Hepatocyte (in vitro differentiated cells): Measurements from ENCODE around the gene VSIG8. TPM values are rescaled to one million over a fixed set of nuclear protein-coding genes. Genes with fewer than 3 reads are reported as not detected.

Experiments
- DNase-seq: peaks from one replicate; pipeline ENCODE4 v3.0.0-alpha.2; 2016; ENCODE audit warnings: low spot score
- H2AFZ ChIP-seq: fragments of 200-600 bp; sonication (generic); 2 replicates; pipeline ENCODE4 v1.6.0; 2016; ENCODE audit warnings: antibody characterized with exemption, mild to moderate bottlenecking
- H3K27ac ChIP-seq: fragments of 200-600 bp; sonication (generic); 2 replicates; pipeline ENCODE4 v1.5.1; 2016; ENCODE audit warnings: mild to moderate bottlenecking
- H3K27me3 ChIP-seq: fragments of 200-600 bp; sonication (generic); 2 replicates; pipeline ENCODE4 v1.6.1; 2016
- H3K36me3 ChIP-seq: fragments of 200-600 bp; sonication (generic); replicated peaks from 2 replicates; pipeline ENCODE4 v1.5.1; 2016; ENCODE audit warnings: low read depth; ENCODE audit not compliant: insufficient read depth
- H3K4me1 ChIP-seq: fragments of 200-600 bp; sonication (generic); 2 replicates; pipeline ENCODE4 v1.5.1; 2016; ENCODE audit warnings: mild to moderate bottlenecking, moderate library complexity; ENCODE audit not compliant: insufficient read depth
- H3K4me2 ChIP-seq: fragments of 200-600 bp; sonication (generic); 2 replicates; pipeline ENCODE4 v1.6.0; 2016
- H3K4me3 ChIP-seq: fragments of 200-600 bp; sonication (generic); 2 replicates; pipeline ENCODE4 v1.5.1; 2016; ENCODE audit warnings: mild to moderate bottlenecking
- H3K79me2 ChIP-seq: fragments of 200-600 bp; sonication (generic); 2 replicates; pipeline ENCODE4 v1.6.0; 2017; ENCODE audit warnings: mild to moderate bottlenecking
- H3K9me2 ChIP-seq: fragments of 200-600 bp; sonication (generic); replicated peaks from 2 replicates; pipeline ENCODE4 v1.6.0; 2017; ENCODE audit warnings: mild to moderate bottlenecking; ENCODE audit not compliant: insufficient read depth
- H3K9me3 ChIP-seq: fragments of 200-600 bp; sonication (generic); 2 replicates; pipeline ENCODE4 v1.5.1; 2016; ENCODE audit warnings: low read depth, mild to moderate bottlenecking
- H4K20me1 ChIP-seq: fragments of 200-600 bp; sonication (generic); 2 replicates; pipeline ENCODE4 v1.6.0; 2016; ENCODE audit warnings: mild to moderate bottlenecking; ENCODE audit not compliant: insufficient read depth, poor library complexity, severe bottlenecking
- CTCF ChIP-seq: fragments of 200-600 bp; sonication (generic); IDR thresholded peaks from 2 replicates; pipeline ENCODE4 v1.5.1; 2016; ENCODE audit warnings: antibody characterized with exemption, mild to moderate bottlenecking; ENCODE audit not compliant: poor library complexity
- EZH2 ChIP-seq: fragments of 200-600 bp; sonication (generic); IDR thresholded peaks from 2 replicates; pipeline ENCODE4 v1.6.1; 2016; ENCODE audit warnings: antibody characterized with exemption, mild to moderate bottlenecking, borderline replicate concordance
- EZH2phosphoT487 ChIP-seq: fragments of 200-600 bp; sonication (generic); IDR thresholded peaks from one replicate; pipeline ENCODE4 v1.6.1; 2018; ENCODE audit warnings: antibody characterized with exemption, mild to moderate bottlenecking, low read depth, moderate library complexity; ENCODE audit not compliant: unreplicated experiment, severe bottlenecking
- WGBS: methylation state at CpG from one replicate; pipeline ENCODE4 v1.1.6; 2016; ENCODE audit warnings: low lambda C conversion rate; ENCODE audit errors: missing lambda C conversion rate; 5-methylcytosine and 5-hydroxymethylcytosine counted together
- polyA plus RNA-seq: library from polyadenylated mRNA; unstranded; fragments of >200 nt; fragmentation: Nextera tagmentation; extraction: Ambion mirVana; gene quantifications from 2 replicates; pipeline ENCODE4 v1.2.1, GENCODE V29; 2016
- total RNA-seq: library from RNA; depleted of rRNA; stranded (reverse); fragments of >200 nt; gene quantifications from 2 replicates; pipeline ENCODE4 v1.2.3, GENCODE V29; 2014

VSIG8 gene
- total and polyA plus RNA-seq, 2 experiments from 2014 or later = 0.13 to 0.33 TPM

GRCh38 chr1:159854116-159854692, 8.3 kb downstream of the VSIG8 start:
- H3K9me3 ChIP-seq = no peaks in the 10 kb centered on the region
- H3K36me3 ChIP-seq = no peaks in the 10 kb centered on the region
- peak overlapping the region; percentile 79 for H2AFZ ChIP-seq
- 3% methylated on average over 25 of the region's 31 CpGs for WGBS
- H4K20me1 ChIP-seq = no peaks in the 10 kb centered on the region
- H3K27me3 ChIP-seq = no peaks in the 10 kb centered on the region
- peak overlapping the region; percentile 95 for H3K4me2 ChIP-seq
- TF ChIP-seq CTCF = no peak
- no peak for TF ChIP-seq EZH2phosphoT487
- TF ChIP-seq EZH2 = no peak
- peak overlapping the region; percentile 98 for H3K27ac ChIP-seq
- H3K4me1 ChIP-seq = peaks cover 9% of the 10 kb centered on the region
- peak overlapping the region; percentile 16 for H3K4me3 ChIP-seq
- no peaks in the 10 kb centered on the region for H3K79me2 ChIP-seq
- DNase-seq = peak; percentile 90
- H3K9me2 ChIP-seq = no peaks in the 10 kb centered on the region

- H3K36me3 ChIP-seq = no peaks in the 10 kb centered on the region
- H3K4me2 ChIP-seq = peak overlapping the region; percentile 95
- peak overlapping the region; percentile 16 for H3K4me3 ChIP-seq
- no peaks in the 10 kb centered on the region for H3K79me2 ChIP-seq
- H3K9me3 ChIP-seq = no peaks in the 10 kb centered on the region
- H2AFZ ChIP-seq = peak overlapping the region; percentile 79
- no peaks in the 10 kb centered on the region for H3K9me2 ChIP-seq
- TF ChIP-seq EZH2 = no peak
- TF ChIP-seq EZH2phosphoT487 = no peak
- TF ChIP-seq CTCF = no peak
- no peaks in the 10 kb centered on the region for H3K27me3 ChIP-seq
- no peaks in the 10 kb centered on the region for H4K20me1 ChIP-seq
- no peak for DNase-seq
- peak overlapping the region; percentile 98 for H3K27ac ChIP-seq
- WGBS = 31% methylated on average over 6 of the region's 6 CpGs
- peaks cover 9% of the 10 kb centered on the region for H3K4me1 ChIP-seq
Observed at GRCh38 chr1:159853417-159854115, 8.9 kb downstream of the VSIG8 start.

GRCh38 chr1:159851407-159851806, 11.1 kb downstream of the VSIG8 start:
- H4K20me1 ChIP-seq = no peaks in the 10 kb centered on the region
- no peak for DNase-seq
- WGBS = 100% methylated on average over 1 of the region's 1 CpG
- H3K4me2 ChIP-seq = no peak overlapping the region
- no peaks in the 10 kb centered on the region for H3K27me3 ChIP-seq
- no peaks in the 10 kb centered on the region for H3K9me3 ChIP-seq
- no peak overlapping the region for H3K27ac ChIP-seq
- no peaks in the 10 kb centered on the region for H3K36me3 ChIP-seq
- TF ChIP-seq EZH2 (no peak), CTCF (no peak), EZH2phosphoT487 (no peak)
- no peaks in the 10 kb centered on the region for H3K9me2 ChIP-seq
- H2AFZ ChIP-seq = no peak overlapping the region
- no peak overlapping the region for H3K4me3 ChIP-seq
- no peaks in the 10 kb centered on the region for H3K79me2 ChIP-seq
- H3K4me1 ChIP-seq = peaks cover 14% of the 10 kb centered on the region
